Kidney glomerular epithelial cell (primary cell): ENCODE data around the gene ERC1.
A peak's percentile ranks its signal among the peaks of the same experiment; 100 is the strongest.

Experiments used
- DNase-seq: peaks from one replicate; lab custom pipeline; 2025; lab: John Stamatoyannopoulos, UW

Gene ERC1

DNA sequence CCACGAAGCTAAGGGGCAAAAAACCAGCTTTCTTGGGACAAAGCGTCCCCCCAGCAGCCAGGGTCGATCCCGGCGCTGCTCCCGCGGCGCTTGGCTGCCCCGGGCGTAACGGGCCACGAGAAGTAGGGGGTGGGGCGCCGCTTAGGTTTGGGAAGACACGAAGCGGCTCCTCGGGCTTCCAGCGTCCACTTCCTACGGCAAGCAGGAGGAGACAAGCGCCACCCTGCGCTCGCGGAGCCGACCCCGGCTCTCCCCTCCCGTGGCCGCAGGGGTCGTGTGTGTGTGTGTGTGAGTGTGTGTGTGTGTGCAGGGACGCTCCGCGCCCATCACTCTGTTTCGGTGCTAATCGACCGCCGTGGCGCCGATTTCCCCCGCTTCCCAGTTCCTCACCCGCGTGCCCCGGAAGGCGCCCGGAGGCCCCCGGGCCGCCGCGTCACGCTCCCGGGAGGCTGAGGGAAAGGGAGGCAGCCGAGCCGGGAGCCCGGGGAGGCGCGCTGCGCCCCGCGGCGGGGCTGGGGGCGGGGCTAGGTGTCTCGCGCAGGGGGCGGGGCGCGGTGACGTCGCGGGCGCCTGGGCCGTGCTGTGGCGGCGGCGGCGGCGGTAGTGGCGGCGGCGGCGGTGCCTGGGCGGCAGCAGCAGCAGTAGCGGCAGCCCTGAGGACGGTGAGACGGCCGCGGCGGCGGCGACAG is at the start of gene ERC1:
Gene ERC1 (plus strand): TSS at position 563 of the 689 bp plus-strand sequence. CDS start 36,681 bp downstream, outside the sequence.
- peak; percentile 69 for DNase-seq

DNA sequence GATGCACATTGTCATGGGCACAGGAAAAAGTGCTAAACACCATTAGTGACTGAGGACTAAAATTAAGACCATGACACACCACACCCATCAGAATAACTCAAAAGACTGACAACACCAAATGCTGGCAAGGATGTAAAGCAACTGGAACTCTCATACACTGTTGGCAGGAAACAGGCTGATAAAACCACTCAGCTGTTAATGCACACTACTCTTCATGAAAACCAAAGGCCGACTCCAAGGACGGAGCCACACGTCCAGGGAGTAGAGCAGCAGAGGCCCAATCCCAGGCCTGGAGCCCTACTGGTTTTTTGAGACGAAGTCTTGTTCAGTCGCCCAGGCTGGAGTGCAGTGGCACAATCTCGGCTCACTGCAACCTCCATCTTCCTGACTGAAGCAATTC is 48.0 kb upstream of the ERC1 start:
- no peak for DNase-seq

DNA sequence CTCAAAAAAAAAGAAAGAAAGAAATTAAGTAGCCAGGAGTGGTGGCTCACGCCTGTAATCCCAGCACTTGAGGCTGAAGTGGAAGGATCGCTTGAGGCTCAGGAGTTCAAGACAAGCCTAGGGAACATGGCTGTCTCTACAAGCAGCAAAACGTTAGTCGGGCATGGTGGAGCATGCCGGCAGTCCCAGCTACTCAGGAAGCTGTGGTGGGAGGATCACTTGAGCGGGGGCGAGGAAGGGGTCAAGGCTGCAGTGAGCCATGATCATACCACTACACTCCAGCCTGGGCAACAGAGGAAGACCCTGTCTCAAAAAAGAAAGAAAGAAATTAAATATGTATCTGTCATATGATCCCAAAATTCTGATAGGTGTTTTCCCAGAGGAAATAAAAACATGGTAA is 46.8 kb upstream of the ERC1 start:
- DNase-seq, result no peak

DNA sequence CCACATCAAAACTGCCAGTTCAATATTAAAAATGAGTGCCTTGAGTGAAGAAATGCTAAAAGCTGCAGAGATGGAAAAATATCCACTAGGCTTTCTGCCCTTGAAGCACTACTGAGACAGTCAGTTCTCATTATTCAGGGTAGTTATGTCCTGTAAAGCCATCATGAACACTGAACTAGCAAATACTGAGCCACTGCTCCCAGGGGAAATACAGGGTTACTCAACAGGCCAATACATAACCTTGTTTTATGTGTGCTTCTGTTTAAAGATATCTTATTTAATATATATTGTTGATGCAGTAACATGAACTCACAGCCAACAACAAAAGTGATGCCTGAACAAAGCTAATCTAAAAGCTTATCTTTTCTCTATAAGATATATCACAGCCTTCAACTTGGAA is 44.8 kb upstream of the ERC1 start:
- DNase-seq, result no peak

DNA sequence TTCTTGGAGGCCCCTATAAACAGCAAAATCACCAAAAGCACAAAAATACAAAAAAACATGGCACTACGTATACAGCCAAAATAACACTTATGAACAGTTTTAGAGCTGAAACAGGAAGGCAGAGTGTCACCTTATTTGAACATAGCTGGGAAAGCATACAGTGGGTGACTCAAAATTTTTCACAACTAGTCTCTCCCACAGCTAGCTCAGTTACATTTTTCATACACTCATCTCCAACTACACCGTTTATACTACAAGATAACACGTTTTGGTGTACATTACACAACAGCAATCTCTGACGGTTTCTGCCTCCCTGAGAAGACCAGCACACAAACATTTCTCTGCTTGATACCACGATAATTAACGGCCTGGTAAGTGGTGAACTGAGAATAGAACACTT is 44.4 kb upstream of the ERC1 start:
- DNase-seq, result no peak

DNA sequence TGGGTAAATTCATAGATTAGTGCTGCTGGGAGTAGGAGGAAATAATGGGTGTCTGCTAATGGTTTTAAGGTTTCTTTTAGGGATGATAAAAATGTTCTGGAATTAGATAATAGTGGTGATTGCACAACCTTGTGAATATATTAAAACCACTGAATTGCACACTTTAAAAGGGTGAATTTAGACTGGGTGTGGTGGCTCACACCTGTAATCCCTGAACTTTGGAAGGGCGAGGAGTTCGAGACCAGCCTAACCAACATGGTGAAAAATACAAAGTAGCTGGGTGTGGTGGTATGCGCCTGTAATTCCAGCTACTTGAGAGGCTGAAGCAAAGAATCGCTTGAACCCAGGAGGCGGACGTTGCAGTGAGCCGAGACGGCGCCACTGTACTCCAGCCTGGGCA is 42.8 kb upstream of the ERC1 start:
- no peak for DNase-seq

DNA sequence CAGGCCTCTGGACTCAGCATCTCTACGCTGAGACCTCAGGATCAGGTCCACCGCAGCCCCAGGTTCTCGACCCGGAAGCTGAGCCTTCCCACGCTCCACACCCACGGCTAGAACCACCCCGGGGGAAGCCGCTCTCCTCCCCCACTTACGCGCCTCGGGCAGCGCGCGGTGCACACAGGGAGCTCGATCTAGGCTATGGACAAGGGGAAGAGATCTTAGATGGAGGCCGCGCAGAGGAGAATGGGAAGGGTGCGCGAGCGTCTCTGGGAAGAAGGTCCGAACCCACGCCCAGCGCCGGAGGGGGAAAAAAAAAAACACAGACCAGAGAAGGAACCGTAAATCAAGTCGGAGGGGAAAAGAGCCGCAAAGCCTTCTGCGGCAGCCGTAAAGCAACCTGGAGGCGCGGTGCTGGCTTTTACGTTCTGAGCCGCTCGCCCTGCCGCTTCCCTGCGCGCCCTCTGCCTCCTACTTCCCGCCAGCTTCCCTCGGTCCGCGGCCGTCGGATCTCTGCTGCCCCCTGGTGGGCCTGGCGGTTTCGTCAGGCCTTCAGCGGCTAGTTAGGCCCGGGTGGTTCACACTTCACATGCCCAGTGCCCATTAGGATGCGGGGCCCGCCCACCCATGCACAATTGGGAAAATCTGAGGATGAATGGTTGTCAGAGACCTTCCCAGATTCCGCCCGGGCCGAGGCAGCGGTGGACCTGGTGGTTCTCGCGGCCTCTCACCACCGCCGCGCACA is 41.4 kb upstream of the ERC1 start, which contains the start of gene RAD52:
Gene RAD52 (minus strand): TSS at position 242 of the 739 bp plus-strand sequence. CDS start 16,636 bp downstream, outside the sequence.
- peak; percentile 97 for DNase-seq

DNA sequence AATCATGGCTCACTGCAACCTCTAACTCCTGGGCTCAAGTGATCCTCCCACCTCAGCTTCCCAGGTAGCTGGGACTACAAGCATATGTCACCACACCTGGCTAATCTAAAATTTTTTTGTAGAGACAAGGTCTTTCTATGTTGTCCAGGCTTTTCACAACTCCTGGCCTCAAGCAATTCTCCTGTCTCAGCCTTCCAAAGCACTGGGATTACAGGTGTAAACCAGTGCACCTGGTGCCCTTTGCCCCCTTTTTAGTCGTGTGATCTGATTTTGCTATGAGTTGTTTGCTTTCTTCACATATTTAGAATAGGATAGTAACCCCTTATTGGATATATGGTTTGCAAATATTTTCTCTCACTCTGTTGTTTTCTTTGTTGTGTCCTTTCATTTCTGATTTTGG is 39.8 kb upstream of the ERC1 start:
- DNase-seq, result no peak

DNA sequence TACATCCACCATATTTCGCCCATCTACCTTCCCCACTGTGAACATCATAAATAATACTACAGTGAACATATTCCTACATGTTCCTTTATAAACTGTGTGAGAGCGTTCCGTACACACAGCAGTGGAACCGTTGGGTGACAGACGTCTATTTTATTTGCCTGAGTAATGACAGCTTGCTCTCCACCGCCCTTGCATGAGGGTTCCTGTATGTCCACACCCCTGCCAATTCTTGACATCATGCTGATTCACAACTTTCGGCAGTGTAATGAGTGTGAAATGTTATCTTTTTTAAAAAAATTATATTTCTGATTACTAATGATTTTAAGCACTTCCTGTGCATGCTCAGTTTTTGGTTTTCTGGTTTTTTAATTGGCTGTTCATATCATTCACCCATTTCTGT is 37.2 kb upstream of the ERC1 start:
- DNase-seq, result no peak

DNA sequence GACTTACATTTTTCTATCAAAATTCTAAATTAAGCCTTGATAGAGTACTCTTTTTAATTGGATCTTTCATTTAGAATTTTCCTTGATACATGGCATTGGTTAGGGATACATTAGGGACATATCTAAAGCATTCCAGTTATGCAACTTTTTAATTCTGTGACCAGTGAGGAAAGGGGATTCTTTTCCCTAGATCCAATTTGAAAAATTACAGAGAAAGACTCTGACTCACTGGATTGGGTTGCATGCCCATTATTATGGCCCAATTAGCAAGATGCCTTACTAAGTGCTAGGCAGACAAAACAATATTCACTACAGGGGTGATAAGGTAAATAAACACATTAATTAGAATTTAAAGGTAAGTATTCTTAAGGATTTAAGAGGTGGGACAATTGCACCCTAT is 36.3 kb upstream of the ERC1 start:
- DNase-seq, result no peak

DNA sequence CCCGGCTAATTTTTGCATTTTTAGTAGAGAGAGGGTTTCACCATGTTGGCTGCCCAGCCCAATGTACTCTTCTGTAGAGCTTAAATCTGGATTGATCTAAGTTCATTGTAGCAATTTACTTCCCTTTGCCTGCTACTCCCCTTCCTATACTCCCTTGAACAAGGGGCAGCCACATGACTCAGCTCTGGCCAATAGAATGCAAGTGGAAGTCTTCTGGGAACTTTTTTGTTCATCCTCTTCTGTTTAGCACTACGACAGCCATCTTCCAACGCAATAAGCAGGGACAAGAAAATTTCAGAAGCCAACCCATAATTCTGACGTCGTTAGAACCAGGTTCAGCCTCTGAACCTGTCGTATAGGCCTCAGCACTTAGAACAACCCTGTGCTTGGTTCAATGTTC is 35.1 kb upstream of the ERC1 start:
- no peak for DNase-seq

DNA sequence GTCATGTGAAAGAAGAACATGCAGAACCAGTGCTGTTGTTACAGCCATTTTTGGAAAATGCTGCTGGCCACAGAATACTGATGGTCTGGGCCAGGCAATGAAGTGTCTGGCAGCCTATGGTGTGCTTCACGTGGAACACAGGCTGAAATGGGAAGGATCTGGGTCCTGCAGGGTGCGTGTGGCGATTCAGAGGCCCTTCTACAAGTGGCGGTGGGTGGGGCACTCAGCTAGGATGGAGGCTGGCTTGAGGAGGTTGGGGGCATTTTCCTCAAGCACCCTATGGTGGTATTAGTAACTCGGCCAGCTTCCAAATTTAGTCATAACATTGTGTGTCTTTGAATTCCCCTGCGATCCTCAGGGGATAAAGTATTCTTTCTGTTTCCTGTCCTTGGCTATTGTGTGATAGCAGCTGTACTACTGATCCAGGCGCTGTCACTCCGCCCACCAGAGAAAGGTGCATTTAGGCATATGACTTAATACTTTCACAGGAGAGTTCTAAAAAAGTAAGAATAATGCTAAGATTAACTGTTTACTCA is 32.4 kb upstream of the ERC1 start:
- DNase-seq, result no peak

DNA sequence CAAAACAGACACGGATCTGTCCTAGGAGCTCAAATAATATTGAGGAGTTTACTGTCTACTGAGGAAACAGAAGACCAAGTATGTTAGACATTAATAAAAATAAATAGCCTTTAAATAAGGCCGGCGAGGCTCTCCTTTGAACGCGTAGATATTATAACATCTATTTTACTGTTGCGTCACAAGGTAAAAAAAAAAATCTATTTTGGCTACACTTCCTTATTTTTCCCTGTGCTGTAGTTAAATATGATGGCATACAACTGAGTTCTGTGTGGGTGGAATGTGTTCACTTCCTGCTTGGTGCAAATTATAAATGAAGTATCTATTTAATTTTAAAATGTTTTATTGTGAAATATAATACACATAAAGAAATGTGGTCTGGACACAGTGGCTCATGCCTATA is 24.3 kb upstream of the ERC1 start:
- DNase-seq, result no peak

DNA sequence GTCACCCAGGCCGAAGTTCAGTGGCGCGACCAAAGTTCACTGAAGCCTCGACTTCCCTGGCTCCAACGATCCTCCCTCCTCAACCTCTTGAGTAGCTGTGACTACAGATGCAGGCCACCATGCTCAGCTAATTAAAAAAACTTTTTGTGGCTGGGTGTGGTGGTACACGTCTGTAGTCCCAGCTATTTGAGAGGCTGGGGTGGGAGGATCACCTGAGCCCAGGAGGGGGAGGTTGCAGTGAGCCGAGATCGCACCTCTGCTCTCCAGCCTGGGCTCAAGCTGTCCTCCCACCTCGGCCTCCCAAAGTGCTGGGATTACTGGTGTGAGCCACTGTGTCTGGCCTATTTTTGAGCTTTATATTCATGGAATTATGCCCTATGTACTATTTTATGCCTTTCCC is 23.4 kb upstream of the ERC1 start:
- DNase-seq, result no peak

DNA sequence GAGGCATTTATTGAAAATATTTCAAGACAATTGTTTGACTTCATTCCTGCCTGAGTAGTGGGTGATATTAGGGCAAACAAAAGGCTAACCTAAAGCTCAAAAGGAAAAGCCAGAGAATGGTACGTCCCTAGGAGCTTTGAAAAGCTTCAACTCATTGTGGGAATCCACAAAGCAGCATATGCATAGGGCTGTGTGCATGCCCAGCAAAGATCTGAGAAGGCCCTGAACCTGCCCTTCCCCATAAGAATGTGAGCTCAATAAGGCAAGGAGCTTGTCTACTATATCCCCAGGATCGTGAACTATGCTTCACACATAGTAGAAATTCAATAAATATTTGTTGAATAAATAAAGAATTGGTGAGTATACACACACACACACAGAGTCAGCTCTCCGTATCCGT is 22.5 kb upstream of the ERC1 start:
- DNase-seq, result peak; percentile 47

DNA sequence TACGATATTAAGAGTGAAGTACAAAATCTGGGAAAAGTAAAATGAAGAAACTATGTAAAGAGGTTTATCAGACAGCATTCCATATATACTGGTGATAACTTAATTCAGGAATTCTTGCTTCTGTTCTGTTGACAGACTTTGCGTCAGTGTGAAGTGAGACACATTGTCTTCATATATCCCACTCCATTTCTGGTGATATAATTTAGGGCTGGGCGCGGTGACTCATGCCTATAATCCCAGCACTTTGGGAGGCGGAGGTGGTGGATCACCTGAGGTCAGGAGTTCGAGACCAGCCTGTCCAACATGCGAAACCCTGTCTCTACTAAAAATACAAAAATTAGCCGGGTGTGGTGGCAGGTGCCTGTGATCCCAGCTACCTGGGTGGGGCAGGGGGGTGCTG is 21.2 kb upstream of the ERC1 start:
- DNase-seq, result no peak

DNA sequence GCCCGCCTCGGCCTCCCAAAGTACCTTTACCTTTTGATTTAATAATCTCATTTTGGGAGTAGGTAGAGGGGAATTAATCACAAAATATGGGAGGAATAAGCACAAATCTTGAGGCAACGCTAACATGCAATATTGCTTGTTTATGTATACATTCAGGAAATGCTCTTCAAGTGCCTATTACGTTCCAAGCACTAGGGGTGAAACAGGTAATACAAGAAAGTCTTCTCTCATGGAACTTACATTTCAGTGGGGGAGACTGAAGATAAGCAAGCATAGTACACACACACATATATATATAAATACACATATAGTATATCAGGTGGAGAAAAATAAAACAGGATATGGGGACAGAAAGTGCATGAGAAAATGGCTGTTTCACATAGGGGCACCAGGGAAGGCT is 19.0 kb upstream of the ERC1 start:
- no peak for DNase-seq

DNA sequence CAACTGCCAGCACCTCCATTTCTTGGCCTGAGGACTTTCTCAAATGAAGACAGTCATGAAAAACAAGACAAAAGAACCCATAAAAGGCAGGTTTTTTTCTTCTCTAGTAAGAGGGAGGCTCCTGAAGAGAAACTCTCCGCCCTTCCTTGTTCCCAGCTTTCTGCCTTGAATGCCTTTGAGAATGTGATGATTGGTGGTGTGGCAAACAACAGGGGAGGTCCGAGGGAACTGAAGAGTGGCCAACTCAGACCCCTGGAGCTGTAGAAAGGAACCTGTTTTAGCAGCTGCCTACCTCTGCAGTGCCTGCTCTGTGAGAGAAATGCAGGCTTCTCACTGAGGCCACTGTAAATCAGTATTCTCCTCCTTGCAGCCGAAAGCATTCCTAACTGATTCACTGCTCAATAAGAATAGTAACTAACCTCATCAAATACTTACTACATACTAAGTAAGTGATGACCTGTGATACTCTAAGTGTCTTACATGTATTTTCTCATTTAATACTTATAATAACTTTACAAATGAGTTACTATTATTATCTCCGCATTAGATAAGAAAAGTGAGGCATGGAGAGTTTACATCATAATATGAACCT is 16.7 kb upstream of the ERC1 start:
- no peak for DNase-seq

DNA sequence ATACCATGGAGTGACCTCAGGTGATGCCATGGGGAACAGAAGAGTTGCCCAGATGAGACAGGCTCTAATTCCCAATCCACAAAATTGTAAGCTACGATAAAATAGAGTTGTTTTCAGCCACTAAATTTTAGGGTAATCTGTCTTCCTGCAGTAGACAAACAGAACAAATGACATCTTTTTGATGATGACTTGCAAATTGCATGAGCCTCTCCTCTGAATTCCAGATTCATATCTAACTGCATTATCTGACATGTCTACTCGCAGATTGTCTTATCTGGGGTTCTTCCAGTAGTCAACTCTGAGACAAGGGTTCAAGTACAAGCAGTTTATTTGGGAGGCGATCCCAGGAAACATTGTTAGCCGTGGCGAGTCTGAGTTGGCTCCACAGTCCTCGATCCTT is 14.4 kb upstream of the ERC1 start:
- no peak for DNase-seq

DNA sequence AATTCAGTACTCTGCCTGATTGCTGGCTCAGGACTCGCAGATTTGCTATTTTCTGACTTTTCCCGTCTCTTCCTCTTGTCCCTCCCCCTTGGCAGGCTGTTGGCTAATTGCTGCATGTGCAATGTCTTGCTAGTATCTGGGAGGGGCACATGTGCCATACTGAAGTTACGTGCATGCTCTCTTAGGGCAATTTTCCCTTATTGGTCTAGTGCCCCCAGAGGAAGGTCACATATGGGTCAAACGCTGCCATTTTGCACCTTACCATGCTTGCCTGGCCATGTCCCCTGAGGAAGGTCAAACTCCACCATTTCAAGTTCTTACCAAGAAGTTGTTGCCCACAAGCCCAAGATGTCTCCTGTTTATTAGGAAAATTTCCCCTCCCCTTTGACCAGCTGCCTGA is 13.9 kb upstream of the ERC1 start:
- no peak for DNase-seq

DNA sequence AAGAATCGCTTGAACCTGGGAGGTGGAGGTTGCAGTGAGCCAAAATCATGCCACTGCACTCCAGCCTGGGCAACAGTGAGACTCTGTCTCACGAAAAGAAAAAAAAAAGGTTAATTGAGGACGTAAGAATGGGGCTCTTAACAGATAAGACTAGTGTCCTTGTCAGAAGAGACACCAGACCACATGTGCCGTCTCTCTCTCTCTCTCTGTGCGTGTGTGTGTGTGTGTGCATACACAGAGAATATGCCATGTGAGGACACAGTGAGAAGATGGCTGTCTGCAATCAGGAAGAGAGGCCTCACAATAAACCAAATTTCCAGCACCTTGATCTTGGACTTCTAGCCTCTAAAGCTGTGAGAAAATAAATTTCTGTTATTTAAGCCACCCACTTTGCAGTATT is 11.7 kb upstream of the ERC1 start:
- no peak for DNase-seq

DNA sequence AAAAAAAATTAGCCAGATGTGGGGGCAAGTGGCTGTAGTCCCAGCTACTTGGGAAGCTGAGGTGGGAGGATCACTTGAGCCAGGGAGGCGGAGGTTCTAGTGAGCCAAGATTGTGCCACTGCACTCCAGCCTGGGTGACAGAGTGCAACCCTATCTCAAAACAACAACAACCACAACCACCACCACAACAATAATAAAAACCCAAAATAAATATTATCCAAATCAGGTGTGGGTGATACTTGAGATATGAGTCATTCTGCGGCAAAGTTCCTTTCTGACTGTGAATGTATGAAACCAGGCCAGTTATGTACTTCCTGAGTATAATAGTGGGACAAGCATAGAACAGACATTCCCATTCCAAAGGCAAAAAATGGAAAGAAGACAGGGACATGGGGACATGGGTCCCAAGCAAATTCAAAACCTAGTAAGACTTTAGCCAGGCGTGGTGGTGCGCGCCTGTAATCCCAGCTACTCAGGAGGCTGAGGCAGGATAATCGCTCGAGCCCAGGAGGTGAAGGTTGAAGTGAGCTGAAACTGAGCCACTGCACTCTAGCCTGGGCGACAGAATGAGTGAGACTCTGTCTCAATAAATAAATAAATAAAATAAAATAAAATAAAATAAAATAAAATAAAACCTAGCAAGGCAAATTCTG is 9.7 kb upstream of the ERC1 start:
- DNase-seq, result no peak

DNA sequence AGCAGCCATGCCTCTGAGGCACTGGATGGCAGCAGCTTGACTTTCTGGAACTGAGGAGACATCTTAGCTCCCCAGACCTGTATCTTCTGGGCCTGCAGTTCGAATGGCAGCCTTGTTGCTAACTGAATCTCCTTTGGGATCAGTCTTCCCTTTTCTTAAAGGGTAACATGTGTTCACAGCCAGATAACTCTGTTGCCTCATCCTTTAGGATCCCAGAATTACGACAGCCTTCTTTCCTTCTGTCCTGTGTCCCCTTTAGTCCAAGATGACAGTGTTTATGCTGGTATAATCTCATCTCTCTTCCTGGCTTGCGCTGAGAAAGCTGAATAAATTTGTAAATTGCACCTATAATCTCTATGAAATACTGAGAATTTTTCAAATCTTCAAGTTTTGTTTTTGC is 9.1 kb upstream of the ERC1 start:
- DNase-seq, result no peak
